ENCODE data around the gene CENPF. TPM values are rescaled to one million over a fixed set of nuclear protein-coding genes. Genes with fewer than 3 reads are reported as not detected.

The CENPF gene
- total RNA-seq, 3 donors from 2014 or later (not counting 1 experiment from before 2014, with no cell fraction given), result 3.8 to 6.6 (median 4.0) TPM

DNA sequence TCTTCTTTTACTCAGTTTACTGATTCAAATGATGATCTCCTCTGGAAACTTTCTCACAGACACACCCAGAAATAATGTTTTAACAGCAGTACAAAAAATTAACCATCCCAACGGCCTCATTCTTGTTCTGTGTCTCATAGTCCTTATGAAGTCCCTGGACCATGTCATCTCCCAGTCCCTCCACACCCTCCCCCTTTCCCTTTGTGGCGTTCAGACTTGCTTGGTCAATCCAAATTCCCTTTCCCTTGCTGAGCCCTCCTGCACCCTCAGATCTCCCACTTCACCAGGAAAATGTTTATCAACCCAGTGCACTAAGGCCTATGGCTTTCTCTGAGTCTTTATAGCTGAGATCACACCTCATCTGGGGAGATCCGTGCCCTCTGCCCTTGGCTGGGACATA, 85.9 kb downstream of the CENPF start:
- peaks cover 0 to 2% of the 10 kb centered on the region in 2 donors for H3K9me3 Mint-ChIP-seq
- no peaks in the 10 kb centered on the region for H3K36me3 ChIP-seq (ENCODE audit: control insufficient read depth, insufficient read depth, low read length)
- H3K27me3 Mint-ChIP-seq (ENCODE audit: low read depth in 2 of 2), result peaks cover 0 to 6% of the 10 kb centered on the region in 2 donors
- TF ChIP-seq, protein P1, sequence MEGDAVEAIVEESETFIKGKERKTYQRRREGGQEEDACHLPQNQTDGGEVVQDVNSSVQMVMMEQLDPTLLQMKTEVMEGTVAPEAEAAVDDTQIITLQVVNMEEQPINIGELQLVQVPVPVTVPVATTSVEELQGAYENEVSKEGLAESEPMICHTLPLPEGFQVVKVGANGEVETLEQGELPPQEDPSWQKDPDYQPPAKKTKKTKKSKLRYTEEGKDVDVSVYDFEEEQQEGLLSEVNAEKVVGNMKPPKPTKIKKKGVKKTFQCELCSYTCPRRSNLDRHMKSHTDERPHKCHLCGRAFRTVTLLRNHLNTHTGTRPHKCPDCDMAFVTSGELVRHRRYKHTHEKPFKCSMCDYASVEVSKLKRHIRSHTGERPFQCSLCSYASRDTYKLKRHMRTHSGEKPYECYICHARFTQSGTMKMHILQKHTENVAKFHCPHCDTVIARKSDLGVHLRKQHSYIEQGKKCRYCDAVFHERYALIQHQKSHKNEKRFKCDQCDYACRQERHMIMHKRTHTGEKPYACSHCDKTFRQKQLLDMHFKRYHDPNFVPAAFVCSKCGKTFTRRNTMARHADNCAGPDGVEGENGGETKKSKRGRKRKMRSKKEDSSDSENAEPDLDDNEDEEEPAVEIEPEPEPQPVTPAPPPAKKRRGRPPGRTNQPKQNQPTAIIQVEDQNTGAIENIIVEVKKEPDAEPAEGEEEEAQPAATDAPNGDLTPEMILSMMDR (IDR thresholded peaks at IDR 0.05), result no peak
- no peaks in the 10 kb centered on the region for H3K4me1 ChIP-seq (ENCODE audit: control insufficient read depth, insufficient read depth, low read length)
- DNase-seq, result no peak
- no peaks in the 10 kb centered on the region for H3K9me3 ChIP-seq (ENCODE audit: control insufficient read depth, insufficient read depth, low read length)
- WGBS (ENCODE audit: insufficient coverage), result 70% methylated on average over 3 of the region's 3 CpGs
- H3K27me3 ChIP-seq (ENCODE audit: control insufficient read depth, insufficient read depth, low read length), result no peaks in the 10 kb centered on the region
- intact Hi-C loops (cut with micrococcal nuclease), result no loop called here
- no peak overlapping the region for H3K4me3 Mint-ChIP-seq
- no peaks in the 10 kb centered on the region for H3K4me1 Mint-ChIP-seq
- no peak for ATAC-seq
- H3K36me3 Mint-ChIP-seq, result no peaks in the 10 kb centered on the region
- H3K4me3 ChIP-seq (ENCODE audit: low read length), result no peak overlapping the region
- no peak overlapping the region for H3K27ac ChIP-seq (ENCODE audit: low read length)
- H3K27ac Mint-ChIP-seq, result no peak overlapping the region

DNA sequence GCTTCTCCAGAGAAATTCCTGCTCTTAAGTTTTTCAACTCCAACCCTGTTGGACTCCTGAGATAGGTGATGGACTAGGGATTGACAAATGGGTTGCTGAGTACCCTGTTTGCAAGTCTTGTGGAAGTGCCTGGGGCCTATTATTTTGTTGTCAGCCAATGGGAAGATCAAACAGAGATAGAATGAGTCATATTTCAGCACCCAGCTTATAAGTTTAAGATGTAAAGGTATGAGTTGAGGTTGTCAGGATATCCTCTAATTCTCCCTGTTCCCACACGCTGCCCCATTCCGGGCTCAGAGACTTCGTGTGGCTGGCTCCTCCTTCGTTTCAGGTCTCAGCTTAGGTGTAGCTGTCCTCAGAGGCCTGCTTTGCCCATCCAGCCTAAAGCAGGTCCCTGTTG, 91.8 kb downstream of the CENPF start:
- H3K4me1 Mint-ChIP-seq, result no peaks in the 10 kb centered on the region
- TF ChIP-seq, protein P1 (IDR thresholded peaks at IDR 0.05), result no peak
- H3K27me3 Mint-ChIP-seq (ENCODE audit: low read depth in 2 of 2), result no peaks in the 10 kb centered on the region
- DNase-seq, result no peak
- H3K9me3 ChIP-seq (ENCODE audit: control insufficient read depth, insufficient read depth, low read length), result no peaks in the 10 kb centered on the region
- H3K4me3 ChIP-seq (ENCODE audit: low read length), result no peak overlapping the region
- no peaks in the 10 kb centered on the region for H3K4me1 ChIP-seq (ENCODE audit: control insufficient read depth, insufficient read depth, low read length)
- H3K36me3 ChIP-seq (ENCODE audit: control insufficient read depth, insufficient read depth, low read length), result no peaks in the 10 kb centered on the region
- WGBS (ENCODE audit: insufficient coverage), result 83% methylated on average over 4 of the region's 4 CpGs
- no peak overlapping the region for H3K27ac Mint-ChIP-seq
- no peak overlapping the region for H3K27ac ChIP-seq (ENCODE audit: low read length)
- intact Hi-C loops (cut with micrococcal nuclease), result no loop called here
- no peaks in the 10 kb centered on the region for H3K27me3 ChIP-seq (ENCODE audit: control insufficient read depth, insufficient read depth, low read length)
- H3K9me3 Mint-ChIP-seq, result peaks cover 0 to 2% of the 10 kb centered on the region in 2 donors
- H3K36me3 Mint-ChIP-seq, result no peaks in the 10 kb centered on the region
- H3K4me3 Mint-ChIP-seq, result no peak overlapping the region
- no peak for ATAC-seq

DNA sequence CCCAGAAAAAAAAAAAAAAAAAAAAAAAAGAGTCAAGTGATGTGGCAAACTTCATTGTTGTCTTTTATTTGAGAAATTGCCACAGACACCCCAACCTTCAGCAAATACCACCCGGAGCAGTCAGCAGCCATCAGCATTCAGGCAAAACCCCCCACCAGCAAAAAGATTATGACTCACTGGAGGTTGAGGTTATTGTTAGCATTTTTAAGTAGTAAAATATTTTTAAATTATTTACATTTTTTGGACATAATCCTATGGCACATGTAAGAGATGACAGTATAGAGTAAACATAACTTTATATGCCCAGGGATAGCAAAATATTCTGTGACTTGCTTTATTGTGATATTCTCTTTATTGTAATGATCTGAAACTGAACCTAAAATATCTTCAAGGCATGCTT, 95.6 kb downstream of the CENPF start:
- no peaks in the 10 kb centered on the region for H3K36me3 Mint-ChIP-seq
- H3K9me3 Mint-ChIP-seq, result peaks cover 0 to 6% of the 10 kb centered on the region in 2 donors
- WGBS (ENCODE audit: insufficient coverage), result no CpG with 5 or more reads among the region's 1 CpG
- Histone ChIP-seq H3K4me3 (ENCODE audit: low read length) (no peak overlapping the region), H3K27ac (ENCODE audit: low read length) (no peak overlapping the region), H3K27me3 (ENCODE audit: control insufficient read depth, insufficient read depth, low read length) (no peaks in the 10 kb centered on the region), H3K4me1 (ENCODE audit: control insufficient read depth, insufficient read depth, low read length) (no peaks in the 10 kb centered on the region), H3K36me3 (ENCODE audit: control insufficient read depth, insufficient read depth, low read length) (no peaks in the 10 kb centered on the region), H3K9me3 (ENCODE audit: control insufficient read depth, insufficient read depth, low read length) (no peaks in the 10 kb centered on the region)
- intact Hi-C loops (cut with micrococcal nuclease), result no loop called here
- DNase-seq (no peak), ATAC-seq (no peak)
- H3K27me3 Mint-ChIP-seq (ENCODE audit: low read depth in 2 of 2), result no peaks in the 10 kb centered on the region
- no peaks in the 10 kb centered on the region for H3K4me1 Mint-ChIP-seq
- H3K27ac Mint-ChIP-seq, result no peak overlapping the region
- TF ChIP-seq, protein P1 (IDR thresholded peaks at IDR 0.05), result no peak
- no peak overlapping the region for H3K4me3 Mint-ChIP-seq

DNA sequence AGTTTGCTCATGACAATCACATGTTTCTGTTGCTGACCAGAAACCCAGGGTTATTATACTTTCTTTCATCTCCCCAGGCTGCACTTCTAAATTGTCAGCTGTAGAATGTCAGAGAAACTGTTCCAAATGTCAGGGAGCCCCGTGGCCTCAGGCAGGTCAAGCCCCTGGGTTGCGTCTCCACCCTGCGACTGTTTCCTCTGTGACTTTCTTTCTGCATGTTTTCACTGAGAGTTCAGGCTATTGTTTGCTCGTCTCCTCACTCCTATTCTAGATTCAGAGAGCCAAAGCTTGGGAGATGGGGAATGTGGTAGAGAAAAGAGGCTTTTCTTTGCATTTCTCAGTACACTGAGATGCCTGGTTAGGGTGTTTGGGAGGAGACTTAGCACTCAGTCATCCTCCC, 97.4 kb downstream of the CENPF start:
- Histone ChIP-seq H3K9me3 (ENCODE audit: control insufficient read depth, insufficient read depth, low read length) (no peaks in the 10 kb centered on the region), H3K36me3 (ENCODE audit: control insufficient read depth, insufficient read depth, low read length) (no peaks in the 10 kb centered on the region), H3K27ac (ENCODE audit: low read length) (no peak overlapping the region), H3K4me1 (ENCODE audit: control insufficient read depth, insufficient read depth, low read length) (no peaks in the 10 kb centered on the region), H3K4me3 (ENCODE audit: low read length) (no peak overlapping the region), H3K27me3 (ENCODE audit: control insufficient read depth, insufficient read depth, low read length) (no peaks in the 10 kb centered on the region)
- intact Hi-C loops (cut with micrococcal nuclease), result no loop called here
- no peak for DNase-seq
- TF ChIP-seq, protein P1 (IDR thresholded peaks at IDR 0.05), result no peak
- Mint-ChIP-seq H3K4me3 (no peak overlapping the region), H3K9me3 (peaks cover 1 to 6% of the 10 kb centered on the region in 2 donors), H3K27me3 (ENCODE audit: low read depth in 2 of 2) (no peaks in the 10 kb centered on the region), H3K4me1 (no peaks in the 10 kb centered on the region), H3K27ac (no peak overlapping the region), H3K36me3 (no peaks in the 10 kb centered on the region)
- no peak for ATAC-seq
- 71% methylated on average over 3 of the region's 4 CpGs for WGBS (ENCODE audit: insufficient coverage)

Data from natural killer cell (primary cell).